ENCODE results near the gene TROAP.
"Not testable (repeated sequence)": the region's sequence is repeated elsewhere in the genome, so short reads cannot be mapped to it uniquely, and the experiment has no call there.

Gene TROAP

DNA sequence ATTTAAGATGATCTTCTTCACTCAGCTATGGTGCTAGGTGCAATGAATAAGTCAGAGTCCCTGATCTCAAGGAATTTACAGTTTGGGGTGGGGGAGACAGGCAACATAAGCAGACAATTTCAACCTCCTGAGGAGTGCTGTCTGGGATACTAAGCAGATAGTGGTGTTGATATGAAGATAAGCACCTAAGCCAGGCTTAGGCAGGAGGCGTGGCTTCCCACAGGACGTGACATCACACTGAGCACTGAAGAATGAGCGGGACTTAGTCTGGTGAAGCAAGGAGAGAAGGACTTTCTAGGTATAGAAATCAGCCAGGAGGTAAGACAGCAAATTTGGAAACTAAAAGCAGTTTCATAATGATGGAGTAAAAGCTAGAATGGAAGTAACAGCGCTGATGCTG is 21.3 kb upstream of the TROAP start:
- no peak overlapping the region for H3K4me3 ChIP-seq (ENCODE audit: low read depth, low read length)
- TF ChIP-seq MYC (IDR thresholded peaks at IDR 0.05; ENCODE audit: low read depth, low read length) (no peak), POLR2A (IDR thresholded peaks at IDR 0.05; ENCODE audit: extremely low read depth, insufficient read length) (no peak), CTCF (IDR thresholded peaks at IDR 0.05; ENCODE audit: low read depth, low read length) (no peak)
- TF ChIP-seq, protein P1, sequence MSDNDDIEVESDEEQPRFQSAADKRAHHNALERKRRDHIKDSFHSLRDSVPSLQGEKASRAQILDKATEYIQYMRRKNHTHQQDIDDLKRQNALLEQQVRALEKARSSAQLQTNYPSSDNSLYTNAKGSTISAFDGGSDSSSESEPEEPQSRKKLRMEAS (IDR thresholded peaks at IDR 0.05; ENCODE audit: low read depth, low read length), result no peak
- no peak for DNase-seq (ENCODE audit: low read depth)

- no peak overlapping the region for H3K4me3 ChIP-seq (ENCODE audit: low read depth, low read length)
- no peak for DNase-seq (ENCODE audit: low read depth)
- TF ChIP-seq, protein P1 (IDR thresholded peaks at IDR 0.05; ENCODE audit: low read depth, low read length), result no peak
- TF ChIP-seq CTCF (IDR thresholded peaks at IDR 0.05; ENCODE audit: low read depth, low read length), result no peak
- TF ChIP-seq MYC (IDR thresholded peaks at IDR 0.05; ENCODE audit: low read depth, low read length), result no peak
- TF ChIP-seq POLR2A (IDR thresholded peaks at IDR 0.05; ENCODE audit: extremely low read depth, insufficient read length), result no peak
Observed at GRCh38 chr12:49304161-49304560, 18.9 kb upstream of the TROAP start.

DNA sequence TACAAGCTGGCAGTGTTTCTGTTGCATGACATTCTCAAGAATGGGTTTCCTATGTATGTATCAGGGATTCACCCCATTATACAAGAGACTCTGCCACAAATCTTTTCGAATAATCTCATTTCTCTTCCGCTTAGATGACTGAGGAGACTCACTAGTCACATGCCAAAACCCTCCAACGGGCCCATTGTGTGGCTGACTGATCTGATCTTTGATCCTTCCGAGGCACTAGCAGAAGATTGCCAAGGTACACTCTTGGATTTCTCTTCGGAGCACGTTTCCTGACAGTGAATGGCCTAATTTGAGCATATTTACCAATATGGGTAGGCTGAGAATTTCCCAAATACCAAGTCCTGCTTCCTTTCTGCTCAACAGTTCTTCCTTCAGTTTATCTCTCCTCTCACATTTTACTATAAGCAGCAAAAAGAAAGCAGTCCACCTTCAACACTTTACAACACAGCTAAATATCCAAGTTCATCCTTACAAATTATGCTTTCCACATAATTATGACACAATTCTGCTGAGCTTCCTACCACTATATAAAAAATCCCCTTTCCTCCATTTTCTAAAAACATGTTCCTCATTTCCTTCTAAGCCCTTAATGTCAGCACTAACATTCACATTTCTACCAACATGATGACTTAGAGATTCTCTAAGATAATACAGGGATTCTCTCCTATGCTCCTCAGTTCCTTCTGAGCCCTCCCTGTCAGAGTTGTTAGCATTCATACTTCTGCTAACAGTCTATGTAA is 17.1 kb upstream of the TROAP start:
- DNase-seq (ENCODE audit: low read depth), result no peak
- H3K4me3 ChIP-seq (ENCODE audit: low read depth, low read length), result no peak overlapping the region
- no peak for TF ChIP-seq POLR2A (IDR thresholded peaks at IDR 0.05; ENCODE audit: extremely low read depth, insufficient read length)
- TF ChIP-seq MYC (IDR thresholded peaks at IDR 0.05; ENCODE audit: low read depth, low read length), result no peak
- TF ChIP-seq CTCF (IDR thresholded peaks at IDR 0.05; ENCODE audit: low read depth, low read length), result no peak
- TF ChIP-seq, protein P1 (IDR thresholded peaks at IDR 0.05; ENCODE audit: low read depth, low read length), result no peak

DNA sequence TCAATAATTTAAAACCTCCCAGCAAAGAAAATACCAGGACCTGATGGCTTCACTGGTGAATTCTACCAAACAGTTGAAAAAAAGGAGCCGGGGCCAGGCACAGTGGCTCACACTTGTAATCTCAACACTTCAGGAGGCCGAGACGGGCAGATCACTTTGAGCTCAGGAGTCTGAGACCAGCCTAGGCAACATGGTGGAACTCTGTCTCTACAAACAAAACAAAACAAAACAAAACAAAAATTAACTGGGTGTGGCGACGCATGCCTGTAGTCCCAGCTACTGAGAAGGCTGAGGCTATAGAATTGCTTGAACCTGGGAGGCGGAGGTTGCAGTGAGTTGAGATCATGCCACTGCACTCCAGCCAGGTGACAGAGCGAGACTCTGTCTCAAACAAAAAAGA is 13.7 kb upstream of the TROAP start:
- H3K4me3 ChIP-seq (ENCODE audit: low read depth, low read length), result no peak overlapping the region
- no peak for DNase-seq (ENCODE audit: low read depth)
- no peak for TF ChIP-seq MYC (IDR thresholded peaks at IDR 0.05; ENCODE audit: low read depth, low read length)
- TF ChIP-seq, protein P1 (IDR thresholded peaks at IDR 0.05; ENCODE audit: low read depth, low read length), result no peak
- no peak for TF ChIP-seq POLR2A (IDR thresholded peaks at IDR 0.05; ENCODE audit: extremely low read depth, insufficient read length)
- no peak for TF ChIP-seq CTCF (IDR thresholded peaks at IDR 0.05; ENCODE audit: low read depth, low read length)

GRCh38 chr12:49310451-49311000 is 12.5 kb upstream of the TROAP start:
- not testable (repeated sequence) for DNase-seq (ENCODE audit: low read depth); H3K4me3 ChIP-seq (ENCODE audit: low read depth, low read length)

DNA sequence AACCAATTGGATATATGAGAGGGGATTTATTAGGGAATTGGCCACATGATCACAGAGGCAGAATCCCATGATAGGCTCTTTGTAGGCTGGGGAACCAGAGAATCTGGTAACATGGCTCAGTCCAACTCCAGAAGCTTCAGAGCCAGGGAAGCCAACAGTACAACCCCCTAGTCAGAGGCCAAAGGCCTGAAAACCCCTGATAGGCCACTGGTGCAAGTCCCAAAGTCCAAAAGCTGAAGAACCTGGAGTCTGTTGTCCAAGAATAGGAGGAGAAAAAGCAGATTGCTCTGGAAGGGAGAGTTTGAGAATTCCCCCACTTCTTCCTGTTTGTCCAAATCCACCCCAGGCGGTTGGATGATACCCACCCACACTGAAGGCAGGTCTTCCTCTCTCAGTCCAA is 8.2 kb upstream of the TROAP start:
- DNase-seq (ENCODE audit: low read depth), result no peak
- no peak for TF ChIP-seq CTCF (IDR thresholded peaks at IDR 0.05; ENCODE audit: low read depth, low read length)
- TF ChIP-seq, protein P1 (IDR thresholded peaks at IDR 0.05; ENCODE audit: low read depth, low read length), result no peak
- no peak for TF ChIP-seq MYC (IDR thresholded peaks at IDR 0.05; ENCODE audit: low read depth, low read length)
- TF ChIP-seq POLR2A (IDR thresholded peaks at IDR 0.05; ENCODE audit: extremely low read depth, insufficient read length), result no peak
- H3K4me3 ChIP-seq (ENCODE audit: low read depth, low read length), result no peak overlapping the region

GRCh38 chr12:49317118-49317517 is 5.9 kb upstream of the TROAP start:
- DNase-seq (ENCODE audit: low read depth); H3K4me3 ChIP-seq (ENCODE audit: low read depth, low read length): not testable (repeated sequence)

DNA sequence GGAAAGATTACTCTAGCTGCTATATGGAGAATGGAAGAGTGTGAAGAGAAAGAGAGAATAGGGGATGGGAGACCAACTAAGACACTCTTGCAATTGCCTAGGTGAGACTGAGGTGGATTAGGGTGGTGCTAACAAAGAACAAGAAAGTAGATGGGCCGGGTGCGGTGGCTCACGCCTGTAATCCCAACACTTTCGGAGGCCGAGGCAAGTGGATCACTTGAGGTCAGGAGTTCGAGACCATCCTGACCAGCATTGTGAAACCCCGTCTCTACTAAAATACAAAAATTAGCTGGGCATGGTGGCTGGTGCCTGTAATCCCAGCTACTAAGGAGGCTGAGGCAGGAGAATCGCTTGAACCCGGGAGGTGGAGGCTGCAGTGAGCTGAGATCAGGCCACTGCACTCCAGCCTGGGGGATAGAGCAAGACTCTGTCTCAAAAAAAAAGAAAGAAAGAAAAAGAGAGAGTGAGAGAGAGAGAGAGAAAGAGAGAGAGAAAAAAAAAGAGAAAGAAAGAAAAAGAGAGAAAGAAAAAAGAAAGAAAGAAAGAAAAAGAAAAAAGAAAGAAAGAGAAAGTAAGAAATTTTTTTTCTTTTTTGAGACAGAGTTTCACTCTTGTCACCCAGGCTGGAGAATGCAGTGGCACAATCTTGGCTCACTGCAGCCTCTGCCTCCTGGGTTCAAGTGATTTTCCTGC is 2.5 kb upstream of the TROAP start:
- not testable (repeated sequence) for DNase-seq (ENCODE audit: low read depth); H3K4me3 ChIP-seq (ENCODE audit: low read depth, low read length)

Data from NB4 (cell line).